Parathyroid adenoma (tissue), 2 donors: ENCODE results near the gene GADD45G.

Experiments used
- H2AFZ ChIP-seq: fragments of 300-600 bp; sonication (generic); one replicate; pipeline ENCODE4 v1.7.0; 2017; ENCODE audit warnings: antibody characterized with exemption, mild to moderate bottlenecking
- H3K27ac ChIP-seq: fragments of 300-600 bp; sonication (generic); one replicate; pipeline ENCODE4 v1.7.0; 2017
- H3K27me3 ChIP-seq: fragments of 300-600 bp; sonication (generic); one replicate; pipeline ENCODE4 v1.7.0; 2017; ENCODE audit warnings: low read length; ENCODE audit not compliant: control insufficient read depth, insufficient read depth
- H3K36me3 ChIP-seq: fragments of 300-600 bp; sonication (generic); one replicate; pipeline ENCODE4 v1.7.0; 2017; ENCODE audit warnings: low read length; ENCODE audit not compliant: control insufficient read depth, insufficient read depth
- H3K4me1 ChIP-seq: fragments of 300-600 bp; sonication (generic); one replicate; pipeline ENCODE4 v1.7.0; 2017; ENCODE audit warnings: control low read depth
- H3K4me2 ChIP-seq: fragments of 300-600 bp; sonication (generic); one replicate; pipeline ENCODE4 v1.7.0; 2017; ENCODE audit warnings: low read length
- H3K4me3 ChIP-seq: fragments of 300-600 bp; sonication (generic); one replicate; pipeline ENCODE4 v1.7.0; 2017; ENCODE audit warnings: low read depth, low read length
- H3K79me2 ChIP-seq: fragments of 300-600 bp; sonication (generic); one replicate; pipeline ENCODE4 v1.7.0; 2017; ENCODE audit warnings: control low read depth
- H3K9ac ChIP-seq: fragments of 300-600 bp; sonication (generic); one replicate; pipeline ENCODE4 v1.7.0; 2017; ENCODE audit warnings: mild to moderate bottlenecking
- H3K9me3 ChIP-seq: fragments of 300-600 bp; sonication (generic); one replicate; pipeline ENCODE4 v1.7.0; 2017; ENCODE audit warnings: low read length; ENCODE audit not compliant: control insufficient read depth
- TF ChIP-seq, protein P1 (sequence below): fragments of 300-600 bp; sonication (generic); IDR thresholded peaks from one replicate; pipeline ENCODE4 v1.7.0; 2017; ENCODE audit warnings: antibody characterized with exemption, mild to moderate bottlenecking
- donor health status: primary hyperparathyroidism.

The GADD45G gene

DNA sequence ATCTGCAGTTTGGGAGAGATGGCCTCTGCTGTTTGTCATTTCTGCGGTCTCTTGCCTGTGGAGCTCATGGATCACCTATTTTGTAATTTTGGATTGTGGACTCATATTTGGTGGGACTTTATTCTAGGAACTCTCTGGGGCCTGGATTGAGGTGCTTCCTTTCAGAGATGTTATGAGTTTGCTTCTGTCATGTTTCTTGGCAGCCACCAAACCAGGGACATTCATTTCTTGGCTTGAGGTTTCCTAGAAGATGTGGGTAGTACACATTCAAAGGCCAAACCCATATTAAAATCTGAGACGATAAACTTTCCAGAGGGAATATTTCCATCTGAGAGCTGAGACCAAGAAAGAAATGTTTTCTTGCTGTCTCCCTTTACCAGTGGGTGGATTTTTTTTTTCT is 37.2 kb upstream of the GADD45G start:
- Histone ChIP-seq H3K4me3 (no peak overlapping the region), H3K27me3 (no peaks in the 10 kb centered on the region), H3K4me2 (no peak overlapping the region), H2AFZ (no peak overlapping the region), H3K9ac (no peak overlapping the region), H3K9me3 (no peaks in the 10 kb centered on the region), H3K4me1 (no peaks in the 10 kb centered on the region), H3K27ac (no peak overlapping the region), H3K79me2 (no peaks in the 10 kb centered on the region), H3K36me3 (no peaks in the 10 kb centered on the region)
- TF ChIP-seq, protein P1, sequence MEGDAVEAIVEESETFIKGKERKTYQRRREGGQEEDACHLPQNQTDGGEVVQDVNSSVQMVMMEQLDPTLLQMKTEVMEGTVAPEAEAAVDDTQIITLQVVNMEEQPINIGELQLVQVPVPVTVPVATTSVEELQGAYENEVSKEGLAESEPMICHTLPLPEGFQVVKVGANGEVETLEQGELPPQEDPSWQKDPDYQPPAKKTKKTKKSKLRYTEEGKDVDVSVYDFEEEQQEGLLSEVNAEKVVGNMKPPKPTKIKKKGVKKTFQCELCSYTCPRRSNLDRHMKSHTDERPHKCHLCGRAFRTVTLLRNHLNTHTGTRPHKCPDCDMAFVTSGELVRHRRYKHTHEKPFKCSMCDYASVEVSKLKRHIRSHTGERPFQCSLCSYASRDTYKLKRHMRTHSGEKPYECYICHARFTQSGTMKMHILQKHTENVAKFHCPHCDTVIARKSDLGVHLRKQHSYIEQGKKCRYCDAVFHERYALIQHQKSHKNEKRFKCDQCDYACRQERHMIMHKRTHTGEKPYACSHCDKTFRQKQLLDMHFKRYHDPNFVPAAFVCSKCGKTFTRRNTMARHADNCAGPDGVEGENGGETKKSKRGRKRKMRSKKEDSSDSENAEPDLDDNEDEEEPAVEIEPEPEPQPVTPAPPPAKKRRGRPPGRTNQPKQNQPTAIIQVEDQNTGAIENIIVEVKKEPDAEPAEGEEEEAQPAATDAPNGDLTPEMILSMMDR, result no peak

DNA sequence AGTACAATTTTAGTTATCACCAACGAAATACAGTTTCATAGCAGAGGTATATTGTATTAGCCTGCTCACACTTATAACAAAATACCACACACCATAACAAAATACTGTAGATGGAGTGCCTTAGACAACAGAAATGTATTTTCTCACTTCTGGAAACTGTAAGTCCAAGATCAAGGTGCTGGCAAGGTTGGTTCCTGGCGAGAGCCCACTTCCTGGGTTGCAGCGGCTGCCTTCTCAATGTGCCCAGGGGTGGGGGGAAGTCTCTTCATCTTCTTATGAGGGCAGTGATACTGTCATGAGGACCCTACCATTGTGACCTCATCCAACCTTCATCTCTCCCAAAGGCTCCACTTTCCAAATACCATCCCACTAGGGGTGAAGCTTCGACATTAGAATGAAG is 30.5 kb upstream of the GADD45G start:
- no peaks in the 10 kb centered on the region for H3K79me2 ChIP-seq
- no peaks in the 10 kb centered on the region for H3K27me3 ChIP-seq
- no peak overlapping the region for H3K4me2 ChIP-seq
- no peak overlapping the region for H3K9ac ChIP-seq
- no peak overlapping the region for H2AFZ ChIP-seq
- TF ChIP-seq, protein P1, result no peak
- H3K4me1 ChIP-seq, result no peaks in the 10 kb centered on the region
- no peak overlapping the region for H3K4me3 ChIP-seq
- no peaks in the 10 kb centered on the region for H3K9me3 ChIP-seq
- H3K36me3 ChIP-seq, result no peaks in the 10 kb centered on the region
- no peak overlapping the region for H3K27ac ChIP-seq

DNA sequence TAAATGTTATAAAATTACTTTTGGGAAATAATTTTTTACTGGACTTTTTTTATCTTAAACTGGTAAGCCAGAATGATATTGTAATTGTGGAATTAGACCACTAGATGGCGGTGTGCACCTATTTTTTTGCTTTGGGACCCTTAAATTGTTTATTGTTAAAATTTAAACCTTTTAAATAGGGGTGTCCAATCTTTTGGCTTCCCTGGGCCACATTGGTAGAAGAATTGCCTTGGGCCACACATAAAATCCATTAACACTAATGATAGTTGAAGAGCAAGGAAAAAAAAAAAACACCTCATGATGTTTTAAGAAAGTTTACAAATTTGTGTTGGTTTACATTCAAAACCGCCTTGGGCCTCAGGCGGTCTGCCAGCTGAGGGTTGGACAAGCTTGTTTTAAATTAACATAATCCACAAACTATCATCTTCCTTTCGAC is 28.4 kb upstream of the GADD45G start:
- H3K4me1 ChIP-seq, result no peaks in the 10 kb centered on the region
- H3K27me3 ChIP-seq, result no peaks in the 10 kb centered on the region
- no peak overlapping the region for H3K4me3 ChIP-seq
- H2AFZ ChIP-seq, result no peak overlapping the region
- H3K27ac ChIP-seq, result no peak overlapping the region
- H3K4me2 ChIP-seq, result no peak overlapping the region
- TF ChIP-seq, protein P1, result peak; percentile 58
- H3K79me2 ChIP-seq, result no peaks in the 10 kb centered on the region
- H3K9ac ChIP-seq, result no peak overlapping the region
- no peaks in the 10 kb centered on the region for H3K36me3 ChIP-seq
- H3K9me3 ChIP-seq, result no peaks in the 10 kb centered on the region

DNA sequence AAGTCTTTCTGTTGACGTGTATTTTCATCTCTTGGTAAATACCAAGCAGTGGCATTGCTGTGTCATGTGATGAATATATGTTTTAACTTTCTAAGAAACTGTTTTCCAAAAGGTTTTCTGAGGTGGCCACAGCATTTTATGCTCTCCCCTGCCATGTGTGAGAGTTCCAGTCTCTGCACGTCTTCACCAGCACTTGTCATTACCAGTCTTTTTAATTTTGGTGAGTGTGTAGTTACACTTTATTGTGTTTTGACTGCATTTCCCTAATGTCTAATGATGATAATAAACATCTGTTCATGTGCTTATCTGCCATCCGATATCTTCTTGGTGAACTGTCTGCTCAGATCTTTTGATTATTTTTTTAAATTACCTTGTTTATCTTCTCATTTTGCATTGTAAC is 27.4 kb upstream of the GADD45G start:
- H3K9ac ChIP-seq, result no peak overlapping the region
- no peaks in the 10 kb centered on the region for H3K36me3 ChIP-seq
- H3K4me2 ChIP-seq, result no peak overlapping the region
- H3K9me3 ChIP-seq, result no peaks in the 10 kb centered on the region
- H3K4me3 ChIP-seq, result no peak overlapping the region
- H3K4me1 ChIP-seq, result no peaks in the 10 kb centered on the region
- H3K27me3 ChIP-seq, result no peaks in the 10 kb centered on the region
- TF ChIP-seq, protein P1, result no peak
- no peak overlapping the region for H2AFZ ChIP-seq
- H3K79me2 ChIP-seq, result no peaks in the 10 kb centered on the region
- H3K27ac ChIP-seq, result no peak overlapping the region

DNA sequence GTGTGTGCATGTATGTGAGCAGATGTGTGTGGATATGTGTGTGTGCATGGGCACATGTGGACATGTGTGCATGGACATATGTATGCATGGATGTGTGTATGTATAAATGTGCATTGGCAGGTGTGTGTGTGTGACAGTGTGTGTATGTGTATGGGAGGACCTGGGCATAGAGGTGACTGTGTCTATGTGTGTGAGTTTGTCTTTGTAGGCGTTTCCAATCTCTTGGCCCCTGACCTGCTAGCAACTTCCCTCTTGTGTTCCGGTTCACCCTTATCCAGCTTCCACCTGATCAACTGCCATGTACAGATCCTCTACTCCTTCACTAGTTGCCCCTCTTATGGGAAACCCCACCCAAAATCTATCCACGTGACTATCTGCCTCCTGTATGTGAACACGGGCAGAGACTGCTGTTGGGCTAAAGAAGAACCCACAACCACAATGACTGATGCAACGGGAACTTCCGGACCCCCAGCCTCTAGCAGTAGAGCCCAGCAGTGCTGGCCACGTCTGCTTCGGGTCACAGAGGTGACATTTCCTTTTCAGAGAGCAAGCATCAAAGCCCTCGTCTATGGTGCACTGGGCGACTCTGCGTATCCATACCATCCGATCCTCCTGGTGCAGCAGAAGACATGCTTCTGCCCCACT is 24.9 kb upstream of the GADD45G start:
- no peaks in the 10 kb centered on the region for H3K9me3 ChIP-seq
- H3K4me3 ChIP-seq, result no peak overlapping the region
- H3K79me2 ChIP-seq, result no peaks in the 10 kb centered on the region
- TF ChIP-seq, protein P1, result no peak
- no peaks in the 10 kb centered on the region for H3K36me3 ChIP-seq
- H2AFZ ChIP-seq, result no peak overlapping the region
- no peaks in the 10 kb centered on the region for H3K27me3 ChIP-seq
- H3K9ac ChIP-seq, result no peak overlapping the region
- no peak overlapping the region for H3K4me2 ChIP-seq
- no peak overlapping the region for H3K27ac ChIP-seq
- H3K4me1 ChIP-seq, result no peaks in the 10 kb centered on the region
